GM21737 (cell line): ENCODE data around the gene ARHGAP8.
"Not testable (repeated sequence)": the region's sequence is repeated elsewhere in the genome, so short reads cannot be mapped to it uniquely, and the experiment has no call there.

ENCODE experiments used
- ATAC-seq: cut with Tn5 transposase; IDR thresholded peaks from one replicate; pipeline ENCODE4 v1.9.1; 2021; ENCODE audit warnings: mild to moderate bottlenecking, moderate library complexity; ENCODE audit not compliant: unreplicated experiment

ARHGAP8 gene

GRCh38 chr22:44884562-44884961 is 132.2 kb downstream of the ARHGAP8 start:
- no peak for ATAC-seq

DNA sequence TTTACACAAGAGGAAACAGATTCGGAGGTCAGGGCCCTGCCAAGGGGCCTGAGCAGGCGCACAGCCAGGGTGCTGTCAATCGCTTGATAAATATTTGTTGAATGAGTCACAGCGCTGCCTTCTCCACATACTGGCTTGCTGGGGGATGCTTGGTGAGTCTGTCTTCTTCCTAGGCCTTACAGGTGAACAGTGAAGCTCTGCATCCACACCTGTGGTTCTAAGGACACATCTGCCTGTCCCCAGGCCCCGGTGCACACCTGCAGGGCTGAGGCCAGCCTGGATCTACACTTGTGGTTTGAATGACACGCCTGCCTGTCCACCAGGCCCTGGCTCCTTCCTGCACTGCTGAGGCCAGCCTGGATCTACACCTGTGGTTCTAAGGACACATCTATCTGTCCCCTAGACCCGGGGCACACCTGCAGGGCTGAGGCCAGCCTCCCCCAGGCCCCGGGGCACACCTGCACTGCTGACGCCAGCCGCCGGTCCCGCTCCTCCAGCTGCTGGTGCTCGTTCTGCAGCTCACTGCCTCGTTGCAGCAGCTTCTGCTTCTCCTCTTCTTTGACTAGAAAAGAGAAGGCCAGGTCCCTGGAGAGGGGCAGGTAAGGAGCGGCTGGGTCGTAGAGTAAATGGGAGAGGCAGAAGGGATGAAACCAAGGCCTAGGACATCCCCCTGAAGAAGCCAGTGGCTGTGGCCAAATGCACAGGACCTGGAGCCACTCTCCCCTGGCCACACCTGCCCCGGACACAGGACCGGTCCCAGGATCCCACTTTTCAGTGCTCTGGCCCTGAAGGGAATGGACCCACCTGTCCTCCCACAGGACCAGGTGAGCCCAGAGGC is 132.8 kb downstream of the ARHGAP8 start:
- no peak for ATAC-seq

GRCh38 chr22:44885806-44886360 is 133.5 kb downstream of the ARHGAP8 start:
- ATAC-seq, result no peak

DNA sequence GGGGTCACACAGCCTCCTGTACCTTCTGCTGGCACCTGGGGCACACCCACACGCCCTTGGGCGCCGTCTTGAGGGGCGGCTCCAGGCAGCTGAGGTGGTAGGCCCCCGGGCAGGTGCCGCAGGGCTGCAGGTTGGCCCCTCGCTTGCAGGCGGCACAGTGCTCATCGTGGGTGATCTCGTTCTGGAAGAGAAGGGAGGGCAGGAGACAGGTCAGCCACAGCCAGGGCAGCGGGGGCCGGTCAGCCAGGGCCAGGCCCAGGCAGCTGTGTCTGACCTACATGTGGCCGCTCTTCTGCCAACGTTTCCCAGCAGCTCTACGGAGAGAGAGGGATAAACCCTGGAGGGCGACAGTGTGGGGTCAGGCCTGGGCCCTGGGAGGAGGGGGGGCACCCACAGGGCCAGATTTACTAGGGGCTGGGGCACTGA is 135.6 kb downstream of the ARHGAP8 start:
- ATAC-seq, result no peak

DNA sequence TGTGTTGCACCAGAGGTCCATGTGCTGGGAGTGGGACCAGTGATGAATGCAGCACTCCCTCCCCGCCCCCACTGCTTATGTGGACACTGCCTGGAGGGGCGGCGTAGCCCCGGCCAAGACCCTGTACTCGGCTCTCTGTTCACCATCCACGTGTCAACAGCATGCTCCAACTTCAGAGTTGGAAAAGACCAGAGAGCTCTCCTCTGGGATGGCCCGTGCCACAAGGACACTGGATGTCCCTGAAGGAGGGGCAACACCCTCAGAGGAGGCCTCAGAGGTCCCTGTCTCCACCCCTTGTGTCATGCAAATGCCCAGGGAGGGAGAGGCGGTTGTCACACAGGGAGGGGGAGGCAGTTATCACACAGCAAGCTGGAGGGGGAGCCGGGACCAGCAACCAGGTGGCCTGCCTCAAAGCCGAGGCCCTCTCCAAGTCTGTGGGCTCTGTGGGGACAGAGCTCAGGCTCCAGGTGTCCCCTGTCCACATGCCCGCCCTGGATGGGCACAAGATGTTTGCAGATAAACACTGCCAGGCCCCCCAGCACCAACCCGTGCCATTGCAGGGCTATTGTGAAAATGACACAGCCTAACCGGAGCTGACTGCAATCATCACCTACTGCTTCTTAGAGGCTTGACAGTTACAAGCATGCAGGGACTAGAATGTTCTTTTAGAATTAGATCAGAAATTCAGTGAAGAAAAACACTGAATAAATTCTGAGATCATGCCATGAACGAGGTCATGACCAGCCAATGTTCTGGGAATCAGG is 136.3 kb downstream of the ARHGAP8 start:
- ATAC-seq, result no peak

- no peak for ATAC-seq
Observed at GRCh38 chr22:44889255-44889878, 137.0 kb downstream of the ARHGAP8 start.

DNA sequence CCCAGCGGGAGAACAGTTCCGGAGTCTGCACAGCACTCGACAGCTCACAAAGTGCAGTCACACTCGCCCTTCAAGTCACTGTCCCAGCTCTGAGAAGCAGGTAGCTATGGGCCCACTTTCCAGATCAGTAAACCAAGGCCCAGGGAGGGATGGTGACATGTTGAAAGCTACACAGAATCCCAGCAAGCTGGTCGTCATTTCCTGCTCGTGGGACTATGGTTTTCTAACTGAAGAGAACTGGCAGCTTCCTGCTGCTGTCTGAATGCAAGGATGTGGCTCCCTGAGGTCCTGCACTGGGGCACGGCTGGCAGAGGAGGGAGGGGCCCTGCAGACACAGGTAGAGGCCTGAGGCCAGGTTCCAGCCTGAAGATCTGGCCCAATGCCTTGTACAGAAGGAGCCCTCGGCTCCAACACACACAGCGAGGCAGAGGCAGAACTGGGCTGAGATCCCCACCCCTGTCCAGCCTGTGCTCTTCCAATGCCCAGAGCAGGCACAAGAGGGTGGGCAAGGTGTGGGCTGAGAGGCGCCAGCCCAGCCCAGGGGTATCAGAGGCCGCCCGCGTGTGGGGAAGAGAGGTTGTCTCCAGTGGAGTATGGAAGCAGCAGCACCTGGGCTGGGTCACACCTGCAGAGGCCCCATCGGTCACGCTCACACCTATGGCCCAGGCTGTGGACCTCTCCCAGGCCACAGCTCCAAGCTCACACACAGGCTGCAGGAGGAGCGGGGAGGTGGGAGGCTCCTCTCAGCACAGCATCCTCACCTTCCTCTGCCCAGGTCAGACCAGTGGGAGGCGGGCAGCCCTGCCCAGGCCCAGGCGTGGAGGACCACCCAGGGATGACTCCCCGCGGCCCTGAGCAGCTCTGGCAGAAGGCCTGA is 138.3 kb downstream of the ARHGAP8 start:
- ATAC-seq, result no peak

GRCh38 chr22:44891293-44891747 is 138.9 kb downstream of the ARHGAP8 start:
- ATAC-seq, result no peak

DNA sequence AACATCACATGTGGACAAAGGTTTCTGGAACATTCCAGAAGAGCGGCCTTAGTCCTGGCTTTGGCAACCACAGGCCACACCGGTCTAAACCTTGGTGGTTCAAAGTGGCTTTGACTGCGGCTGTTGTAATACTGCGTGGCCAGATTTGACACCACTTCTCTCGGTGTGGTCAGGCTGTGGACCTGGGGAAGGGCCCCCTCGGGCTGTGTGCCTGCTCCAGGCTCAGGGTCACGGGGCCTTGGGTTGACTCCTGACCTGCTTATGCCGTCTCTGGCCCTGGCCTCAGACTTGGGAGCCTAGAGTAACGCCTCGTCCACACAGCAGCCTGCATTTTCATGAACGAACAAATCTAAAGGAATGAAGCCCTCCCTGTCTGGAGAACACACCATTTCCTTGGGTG is 139.4 kb downstream of the ARHGAP8 start:
- ATAC-seq, result no peak

DNA sequence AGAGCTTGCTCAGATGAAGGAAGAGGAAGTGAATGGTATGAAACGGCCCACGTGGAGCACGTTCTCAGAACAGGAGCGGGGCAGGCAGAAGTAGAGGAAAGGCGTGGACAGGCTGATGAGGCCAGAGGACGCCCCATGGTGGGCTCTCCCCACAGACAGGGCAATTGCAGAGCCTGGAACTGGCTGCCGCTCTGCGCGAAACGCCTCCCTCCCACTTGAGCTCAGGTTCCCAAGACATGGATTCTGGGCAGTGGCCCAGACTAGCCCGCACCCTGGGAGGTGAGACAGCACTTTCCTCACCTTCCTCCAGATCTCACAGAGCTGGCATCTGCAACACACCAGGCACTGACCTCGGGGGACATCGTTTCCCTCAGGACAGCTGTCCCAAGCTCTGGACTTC is 139.9 kb downstream of the ARHGAP8 start:
- no peak for ATAC-seq

GRCh38 chr22:44892803-44893730 is 140.7 kb downstream of the ARHGAP8 start:
- ATAC-seq, result no peak

- ATAC-seq, result no peak
Observed at GRCh38 chr22:44893731-44894080, 141.3 kb downstream of the ARHGAP8 start.

DNA sequence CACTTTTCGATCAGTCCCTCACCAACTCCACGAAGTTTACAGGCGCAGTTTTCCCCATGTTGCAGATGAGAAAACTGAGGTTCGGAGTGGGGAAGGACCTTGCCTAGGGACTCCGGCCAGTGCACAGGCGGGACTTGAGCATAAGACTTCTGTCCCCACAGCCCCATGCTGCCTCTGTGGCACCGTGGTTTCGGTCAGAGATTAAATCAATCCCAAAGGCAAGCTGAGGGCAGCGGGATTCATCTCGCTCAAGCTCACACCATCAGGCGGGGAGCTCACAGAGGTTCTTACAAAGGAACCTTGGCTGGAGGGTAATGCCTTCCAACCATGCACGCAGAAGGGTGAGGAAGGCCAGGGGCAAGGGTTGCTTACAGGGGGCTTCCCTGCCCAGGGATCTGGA is 141.9 kb downstream of the ARHGAP8 start:
- no peak for ATAC-seq

GRCh38 chr22:44894782-44895181 is 142.4 kb downstream of the ARHGAP8 start:
- no peak for ATAC-seq

- ATAC-seq, result no peak
Observed at GRCh38 chr22:44895296-44896055, 143.1 kb downstream of the ARHGAP8 start.

GRCh38 chr22:44898236-44898635 is 145.9 kb downstream of the ARHGAP8 start:
- ATAC-seq, result no peak

DNA sequence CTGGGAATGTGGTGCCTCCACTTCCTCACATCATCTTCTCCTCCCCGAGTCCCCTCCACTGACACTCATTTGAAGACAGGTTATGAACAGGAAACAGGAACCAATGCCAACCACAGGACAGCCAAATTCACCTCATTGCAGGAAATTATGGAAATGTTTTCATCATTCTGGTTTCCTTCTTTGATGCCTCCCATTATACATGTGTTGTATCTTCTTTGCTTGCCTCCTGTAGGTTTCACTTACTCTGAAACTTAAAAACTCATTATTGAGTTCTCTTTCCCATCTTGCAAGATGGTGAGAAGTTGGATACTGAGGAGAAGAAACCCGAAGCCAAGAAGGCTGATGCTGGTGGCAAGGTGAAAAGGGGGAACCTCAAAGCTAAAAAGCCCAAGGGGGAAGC is 148.9 kb downstream of the ARHGAP8 start:
- ATAC-seq, result no peak

DNA sequence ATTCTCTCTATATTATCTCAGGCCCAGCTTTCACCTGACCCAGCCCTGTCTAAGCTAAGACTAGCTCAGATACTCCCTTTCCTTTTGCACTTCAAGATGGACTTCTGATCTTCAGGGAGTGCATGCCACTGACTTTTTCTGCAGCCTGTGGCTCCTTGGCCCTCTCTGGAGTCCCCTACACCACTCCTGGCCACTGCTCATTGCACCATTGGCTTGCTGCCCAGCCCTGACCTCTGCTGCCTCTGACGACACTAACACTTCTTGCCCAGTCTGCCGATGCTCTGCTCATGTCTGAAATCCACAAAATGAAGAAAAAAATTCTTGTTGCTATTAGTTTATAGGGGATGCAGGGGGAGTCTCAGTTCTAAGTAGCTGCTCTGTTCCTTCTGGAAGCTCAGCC is 150.8 kb downstream of the ARHGAP8 start:
- not testable (repeated sequence) for ATAC-seq
